PC-3 (cell line): ENCODE measurements around the gene ARHGAP8. TPM values are rescaled to one million over a fixed set of nuclear protein-coding genes. Genes with fewer than 3 reads are reported as not detected.
"Not testable (repeated sequence)": the region's sequence is repeated elsewhere in the genome, so short reads cannot be mapped to it uniquely, and the experiment has no call there.

ENCODE experiments used
- ATAC-seq: fragments of 200-7000 bp; cut with Tn5 transposase; 2 replicates; pipeline ENCODE4 v1.9.1; 2020; ENCODE audit warnings: mild to moderate bottlenecking, moderate library complexity
- BruUV-seq: library from RNA; stranded (reverse); fragments of 400-500 nt; replicated peaks from 2 replicates; lab custom pipeline; 2021; lab: Mats Ljungman, UMichigan
- CTCF ChIA-PET: fragments of 300-600 bp; sonication (Branson Sonifier 250); formaldehyde crosslinking; loops from one replicate; lab custom pipeline; 2022; ENCODE audit warnings: antibody characterized with exemption; lab: Charles Lee
- POLR2A ChIA-PET: fragments of 300-600 bp; sonication (Branson Sonifier 250); formaldehyde crosslinking; loops from one replicate; lab custom pipeline; 2022; ENCODE audit warnings: antibody characterized with exemption; ENCODE audit not compliant: unreplicated experiment; lab: Charles Lee
- DNase-seq: peaks from one replicate; pipeline ENCODE4 v3.0.0-alpha.2; 2015
- H2AFZ ChIP-seq: fragments of 300-600 bp; sonication (generic); 2 replicates; pipeline ENCODE4 v1.6.0; 2016; ENCODE audit warnings: antibody characterized with exemption, low read length
- H3F3A ChIP-seq: fragments of 300-600 bp; sonication (generic); one replicate; pipeline ENCODE4 v1.6.0; 2017; ENCODE audit warnings: antibody characterized with exemption, low read length, control low read depth, mild to moderate bottlenecking; ENCODE audit not compliant: unreplicated experiment
- H3K27ac ChIP-seq: fragments of 300-600 bp; sonication (generic); 2 replicates; pipeline ENCODE4 v1.5.1; 2016; ENCODE audit warnings: mild to moderate bottlenecking, low read length
- H3K27me3 ChIP-seq: fragments of 300-600 bp; sonication (generic); 2 replicates; pipeline ENCODE4 v1.6.1; 2016; ENCODE audit warnings: low read length, mixed read lengths
- H3K36me3 ChIP-seq: fragments of 300-600 bp; sonication (generic); 2 replicates; pipeline ENCODE4 v1.6.1; 2016; ENCODE audit warnings: low read depth, mixed run types, low read length, mixed read lengths
- H3K4me1 ChIP-seq: fragments of 300-600 bp; sonication (generic); 2 replicates; pipeline ENCODE4 v1.5.1; 2016; ENCODE audit warnings: low read length; ENCODE audit not compliant: insufficient read depth
- H3K4me2 ChIP-seq: fragments of 300-600 bp; sonication (generic); 2 replicates; pipeline ENCODE4 v1.6.0; 2016; ENCODE audit warnings: low read length
- H3K4me3 ChIP-seq: fragments of 300-600 bp; sonication (generic); 2 replicates; pipeline ENCODE4 v1.5.1; 2016; ENCODE audit warnings: mild to moderate bottlenecking, low read length, mixed read lengths
- H3K79me2 ChIP-seq: fragments of 300-600 bp; sonication (generic); 2 replicates; pipeline ENCODE4 v1.6.1; 2017; ENCODE audit warnings: low read length, mixed read lengths
- H3K9ac ChIP-seq: fragments of 300-600 bp; sonication (generic); 2 replicates; pipeline ENCODE4 v1.6.0; 2016; ENCODE audit warnings: mild to moderate bottlenecking, low read length
- H3K9me2 ChIP-seq: fragments of 300-600 bp; sonication (generic); replicated peaks from 2 replicates; pipeline ENCODE4 v1.6.1; 2016; ENCODE audit warnings: mixed run types, low read length, mixed read lengths
- H3K9me3 ChIP-seq: fragments of 300-600 bp; sonication (generic); 2 replicates; pipeline ENCODE4 v1.6.1; 2016; ENCODE audit warnings: low read length, mixed read lengths
- H4K20me1 ChIP-seq: fragments of 300-600 bp; sonication (generic); 2 replicates; pipeline ENCODE4 v1.6.1; 2016; ENCODE audit warnings: low read length, mixed read lengths
- EZH2 ChIP-seq: fragments of 300-600 bp; sonication (generic); IDR thresholded peaks from one replicate; pipeline ENCODE4 v1.6.1; 2017; ENCODE audit warnings: antibody characterized with exemption, mild to moderate bottlenecking, low read length; ENCODE audit not compliant: unreplicated experiment
- EZH2phosphoT487 ChIP-seq: fragments of 300-600 bp; sonication (generic); IDR thresholded peaks from 2 replicates; pipeline ENCODE4 v1.6.1; 2018; ENCODE audit warnings: mild to moderate bottlenecking, antibody characterized with exemption, low read length, borderline replicate concordance
- intact Hi-C: fragments of 100-400 bp; cut with micrococcal nuclease; formaldehyde crosslinking; loops from 2 replicates; pipeline ENCODE4 v1.9.0; 2023
- total RNA-seq: library from RNA; depleted of rRNA; stranded (reverse); fragments of >200 nt; gene quantifications from 2 replicates; pipeline ENCODE4 v1.2.3, GENCODE V29; 2014
- TF ChIP-seq, protein P1 (sequence below): fragments of 300-600 bp; sonication (generic); conservative IDR thresholded peaks from 2 replicates; pipeline ENCODE4 v1.5.1; 2017; ENCODE audit warnings: antibody characterized with exemption, low read depth, mild to moderate bottlenecking, low read length

ARHGAP8 gene
- total RNA-seq, 1 experiment from 2014 or later: 30.9 TPM

DNA sequence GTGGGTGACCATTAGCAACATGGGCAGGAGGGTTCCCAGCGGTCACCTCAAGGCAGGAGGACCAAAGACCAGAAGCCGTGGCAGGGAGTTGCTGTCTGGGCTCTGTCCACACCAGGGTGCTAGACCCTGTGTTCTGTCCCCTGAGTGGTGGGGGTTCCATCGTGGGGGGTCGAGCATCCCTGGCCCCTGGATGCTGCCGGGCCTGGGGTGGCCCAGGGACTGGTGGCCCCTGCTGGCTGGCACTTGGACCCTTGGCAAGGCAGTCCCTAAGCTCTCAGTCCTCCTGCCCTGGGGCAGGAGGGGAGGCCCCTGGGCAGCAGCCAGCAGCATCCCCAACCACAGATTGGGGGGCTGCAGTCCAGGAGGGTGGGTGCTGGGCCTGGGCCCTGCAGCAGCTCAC lies 13.4 kb upstream of the ARHGAP8 start:
- no peak overlapping the region for H3K4me2 ChIP-seq
- POLR2A ChIA-PET: no interaction called here
- H3K4me1 ChIP-seq: peaks cover 18% of the 10 kb centered on the region; the same call in 1 of the 2 replicates
- no peak for DNase-seq
- H3K4me3 ChIP-seq: no peak overlapping the region
- H3K36me3 ChIP-seq: no peaks in the 10 kb centered on the region
- TF ChIP-seq, protein P1, sequence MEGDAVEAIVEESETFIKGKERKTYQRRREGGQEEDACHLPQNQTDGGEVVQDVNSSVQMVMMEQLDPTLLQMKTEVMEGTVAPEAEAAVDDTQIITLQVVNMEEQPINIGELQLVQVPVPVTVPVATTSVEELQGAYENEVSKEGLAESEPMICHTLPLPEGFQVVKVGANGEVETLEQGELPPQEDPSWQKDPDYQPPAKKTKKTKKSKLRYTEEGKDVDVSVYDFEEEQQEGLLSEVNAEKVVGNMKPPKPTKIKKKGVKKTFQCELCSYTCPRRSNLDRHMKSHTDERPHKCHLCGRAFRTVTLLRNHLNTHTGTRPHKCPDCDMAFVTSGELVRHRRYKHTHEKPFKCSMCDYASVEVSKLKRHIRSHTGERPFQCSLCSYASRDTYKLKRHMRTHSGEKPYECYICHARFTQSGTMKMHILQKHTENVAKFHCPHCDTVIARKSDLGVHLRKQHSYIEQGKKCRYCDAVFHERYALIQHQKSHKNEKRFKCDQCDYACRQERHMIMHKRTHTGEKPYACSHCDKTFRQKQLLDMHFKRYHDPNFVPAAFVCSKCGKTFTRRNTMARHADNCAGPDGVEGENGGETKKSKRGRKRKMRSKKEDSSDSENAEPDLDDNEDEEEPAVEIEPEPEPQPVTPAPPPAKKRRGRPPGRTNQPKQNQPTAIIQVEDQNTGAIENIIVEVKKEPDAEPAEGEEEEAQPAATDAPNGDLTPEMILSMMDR: no peak
- no peak for TF ChIP-seq EZH2
- TF ChIP-seq EZH2phosphoT487: no peak
- no peaks in the 10 kb centered on the region for H3K79me2 ChIP-seq
- intact Hi-C loops: no loop called here
- no peaks in the 10 kb centered on the region for H3K9me2 ChIP-seq
- no peak for ATAC-seq
- H3K9ac ChIP-seq: no peak overlapping the region
- 0 out of 2 replicates have a peak, but pooled peaks cover 9% of the 10 kb centered on the region for H3K27me3 ChIP-seq
- BruUV-seq: no TSS peak
- no peaks in the 10 kb centered on the region for H4K20me1 ChIP-seq
- H3F3A ChIP-seq: no peaks in the 10 kb centered on the region
- no peak overlapping the region for H2AFZ ChIP-seq
- H3K27ac ChIP-seq: no peak overlapping the region
- no peaks in the 10 kb centered on the region for H3K9me3 ChIP-seq
- CTCF ChIA-PET: no interaction called here

DNA sequence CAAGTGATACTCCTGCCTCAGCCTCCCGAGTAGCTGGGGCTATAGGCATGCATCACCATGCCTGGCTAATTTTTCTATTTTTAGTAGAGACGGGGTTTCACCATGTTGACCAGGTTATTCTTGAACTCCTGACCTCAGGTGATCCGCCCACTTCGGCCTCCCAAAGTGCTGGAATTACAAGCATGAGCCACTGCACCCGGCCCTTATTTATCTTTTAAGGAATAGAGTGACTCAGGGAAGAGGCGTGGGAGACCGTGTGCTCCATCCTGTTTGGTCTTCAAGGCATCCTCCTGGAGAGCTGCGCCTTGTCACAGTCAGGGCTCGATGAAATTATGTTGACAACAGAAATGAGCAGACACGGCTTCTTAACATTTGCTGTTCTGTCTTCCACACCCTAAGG lies 12.7 kb upstream of the ARHGAP8 start:
- H3K36me3 ChIP-seq, H3K27me3 ChIP-seq, H3K9me3 ChIP-seq, H3K9ac ChIP-seq, H3K9me2 ChIP-seq, H3K27ac ChIP-seq, H4K20me1 ChIP-seq, H3F3A ChIP-seq, BruUV-seq, H3K4me2 ChIP-seq, H3K4me3 ChIP-seq, H3K79me2 ChIP-seq, POLR2A ChIA-PET, CTCF ChIA-PET, H2AFZ ChIP-seq, intact Hi-C loops: not testable (repeated sequence)
- H3K4me1 ChIP-seq: peaks cover 18% of the 10 kb centered on the region; the same call in 1 of the 2 replicates
- ATAC-seq (peak; percentile 66), DNase-seq (peak; percentile 71)

DNA sequence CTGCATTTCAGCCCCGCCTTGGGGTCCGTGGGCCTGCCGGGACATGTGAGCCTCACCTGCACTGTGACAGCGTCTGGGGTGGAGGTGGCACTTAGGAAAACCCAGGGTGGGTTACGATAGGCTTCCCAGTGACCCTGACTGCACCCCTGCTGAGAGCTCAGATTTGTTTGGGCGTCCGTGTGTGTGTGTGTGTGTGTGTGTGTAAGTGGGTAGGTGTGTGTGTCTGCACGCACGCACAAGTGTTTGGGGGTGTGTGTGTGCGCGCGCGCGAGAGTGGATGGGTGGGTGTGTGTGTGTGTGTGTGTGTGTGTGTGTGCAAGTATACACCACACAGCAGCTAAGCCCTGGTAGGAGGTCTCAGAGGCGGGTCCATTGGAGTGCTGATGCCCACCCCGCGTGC lies 12.1 kb upstream of the ARHGAP8 start:
- BruUV-seq: no TSS peak
- H3K4me3 ChIP-seq: no peak overlapping the region
- POLR2A ChIA-PET: no interaction called here
- no peaks in the 10 kb centered on the region for H3K36me3 ChIP-seq
- no peak overlapping the region for H2AFZ ChIP-seq
- CTCF ChIA-PET: no interaction called here
- ATAC-seq (no peak), DNase-seq (no peak)
- intact Hi-C loops: no loop called here
- no peak overlapping the region for H3K4me2 ChIP-seq
- no peaks in the 10 kb centered on the region for H3F3A ChIP-seq
- H3K27me3 ChIP-seq: 0 out of 2 replicates have a peak, but pooled peaks cover 9% of the 10 kb centered on the region
- TF ChIP-seq EZH2phosphoT487: no peak
- no peak for TF ChIP-seq EZH2
- TF ChIP-seq, protein P1: no peak
- no peaks in the 10 kb centered on the region for H3K79me2 ChIP-seq
- no peaks in the 10 kb centered on the region for H3K9me3 ChIP-seq
- H3K27ac ChIP-seq: no peak overlapping the region
- H3K9me2 ChIP-seq: no peaks in the 10 kb centered on the region
- H3K9ac ChIP-seq: no peak overlapping the region
- H3K4me1 ChIP-seq: peaks cover 18% of the 10 kb centered on the region; the same call in 1 of the 2 replicates
- no peaks in the 10 kb centered on the region for H4K20me1 ChIP-seq
